Keratinocyte (primary cell): Measurements from ENCODE around the gene SZRD1.

Experiments used
- EZH2 ChIP-seq: IDR thresholded peaks from one replicate; pipeline ENCODE4 v1.6.1; 2012; ENCODE audit warnings: inconsistent platforms, mild to moderate bottlenecking, low read length, moderate library complexity
- TF ChIP-seq, protein P1 (sequence below), 3 experiments: IDR thresholded peaks in 1 of 3; conservative IDR thresholded peaks in 1 of 3; optimal IDR thresholded peaks in 1 of 3; 2 replicates in 2 of 3; 3 replicates in 1 of 3; pipeline versions ENCODE3 to v1.5.1; 2011; ENCODE audit warnings: low read length in 3 of 3, mild to moderate bottlenecking in 3 of 3, moderate library complexity in 2 of 3, control low read depth in 1 of 3, inconsistent platforms in 1 of 3; ENCODE audit not compliant: insufficient read depth in 2 of 3; ENCODE audit errors: extremely low read depth in 1 of 3

DNA sequence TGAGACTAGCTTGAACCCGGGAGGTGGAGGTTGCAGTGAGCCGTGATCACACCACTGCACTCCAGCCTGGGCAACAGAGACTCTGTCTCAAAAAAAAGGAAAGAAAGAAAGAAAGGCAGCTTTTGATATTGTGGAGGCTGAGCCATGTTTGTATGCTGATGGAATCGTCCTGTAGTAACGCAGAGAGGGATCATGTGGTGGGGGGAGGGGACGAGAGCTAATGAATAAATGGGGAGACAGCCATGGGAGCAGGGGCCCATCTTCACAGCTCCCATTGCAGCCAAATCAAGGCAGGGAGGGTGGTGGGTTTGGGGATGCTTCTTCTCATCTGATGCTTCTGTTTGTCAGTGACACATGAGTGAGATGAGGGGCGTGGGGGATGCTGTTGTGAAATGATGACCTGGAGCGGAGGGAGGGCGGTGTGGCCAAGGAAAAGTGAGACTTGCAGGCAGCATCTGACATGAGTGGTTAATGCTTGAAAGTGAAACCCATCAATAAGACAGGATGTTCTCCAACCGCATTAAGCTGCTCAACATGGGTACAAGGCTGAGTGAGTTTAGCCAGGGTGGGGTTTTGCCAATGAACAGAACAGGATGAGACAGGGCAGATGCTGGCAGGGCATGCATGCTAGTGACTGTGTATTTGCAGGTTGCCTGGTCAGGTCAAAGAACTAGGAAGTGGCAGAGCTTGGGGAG, 53.5 kb downstream of the SZRD1 start:
- TF ChIP-seq, protein P1, sequence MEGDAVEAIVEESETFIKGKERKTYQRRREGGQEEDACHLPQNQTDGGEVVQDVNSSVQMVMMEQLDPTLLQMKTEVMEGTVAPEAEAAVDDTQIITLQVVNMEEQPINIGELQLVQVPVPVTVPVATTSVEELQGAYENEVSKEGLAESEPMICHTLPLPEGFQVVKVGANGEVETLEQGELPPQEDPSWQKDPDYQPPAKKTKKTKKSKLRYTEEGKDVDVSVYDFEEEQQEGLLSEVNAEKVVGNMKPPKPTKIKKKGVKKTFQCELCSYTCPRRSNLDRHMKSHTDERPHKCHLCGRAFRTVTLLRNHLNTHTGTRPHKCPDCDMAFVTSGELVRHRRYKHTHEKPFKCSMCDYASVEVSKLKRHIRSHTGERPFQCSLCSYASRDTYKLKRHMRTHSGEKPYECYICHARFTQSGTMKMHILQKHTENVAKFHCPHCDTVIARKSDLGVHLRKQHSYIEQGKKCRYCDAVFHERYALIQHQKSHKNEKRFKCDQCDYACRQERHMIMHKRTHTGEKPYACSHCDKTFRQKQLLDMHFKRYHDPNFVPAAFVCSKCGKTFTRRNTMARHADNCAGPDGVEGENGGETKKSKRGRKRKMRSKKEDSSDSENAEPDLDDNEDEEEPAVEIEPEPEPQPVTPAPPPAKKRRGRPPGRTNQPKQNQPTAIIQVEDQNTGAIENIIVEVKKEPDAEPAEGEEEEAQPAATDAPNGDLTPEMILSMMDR (optimal IDR thresholded peaks at IDR 0.05 in 1 of 3, IDR thresholded peaks at IDR 0.05 in 1 of 3, conservative IDR thresholded peaks at IDR 0.05 in 1 of 3; ENCODE audit: extremely low read depth in 1 of 3, insufficient read depth in 2 of 3, low read length in 3 of 3), result no peak
- TF ChIP-seq EZH2, result no peak
